Neural cell (in vitro differentiated cells): ENCODE data around the gene SNRNP40.

ENCODE experiments used
- CTCF ChIP-seq: fragments of 450-650 bp; IDR thresholded peaks from 2 replicates; pipeline ENCODE4 v1.5.1; 2014; ENCODE audit warnings: antibody characterized with exemption, mild to moderate bottlenecking, moderate library complexity; ENCODE audit not compliant: poor library complexity, severe bottlenecking
- EP300 ChIP-seq: fragments of 450-650 bp; conservative IDR thresholded peaks from 2 replicates; pipeline ENCODE4 v1.6.1; 2014; ENCODE audit warnings: antibody characterized with exemption, mild to moderate bottlenecking, moderate library complexity; ENCODE audit not compliant: poor library complexity, severe bottlenecking
- EZH2 ChIP-seq: fragments of 200-600, 300-800 bp; shearing (Covaris generic), sonication (generic); IDR thresholded peaks from 2 replicates; pipeline ENCODE4 v1.6.1; 2014; ENCODE audit warnings: antibody characterized with exemption, low read length, borderline replicate concordance, mild to moderate bottlenecking; ENCODE audit not compliant: insufficient read depth, poor library complexity, severe bottlenecking
- POLR2AphosphoS5 ChIP-seq: IDR thresholded peaks from 2 replicates; pipeline ENCODE4 v1.6.1; 2012
- RAD21 ChIP-seq: fragments of 450-650 bp; conservative IDR thresholded peaks from 2 replicates; pipeline ENCODE4 v1.6.1; 2014; ENCODE audit warnings: antibody characterized with exemption, mild to moderate bottlenecking, moderate library complexity
- SMC3 ChIP-seq: fragments of 450-650 bp; conservative IDR thresholded peaks from 2 replicates; pipeline ENCODE4 v1.6.1; 2014; ENCODE audit warnings: antibody characterized with exemption, mild to moderate bottlenecking, moderate library complexity; ENCODE audit not compliant: poor library complexity
- TAF1 ChIP-seq: IDR thresholded peaks from 2 replicates; pipeline ENCODE4 v1.6.1; 2012; ENCODE audit warnings: low read depth
- TF ChIP-seq, protein P1 (sequence below): IDR thresholded peaks from 2 replicates; pipeline ENCODE4 v1.6.1; 2012; ENCODE audit warnings: borderline replicate concordance

DNA sequence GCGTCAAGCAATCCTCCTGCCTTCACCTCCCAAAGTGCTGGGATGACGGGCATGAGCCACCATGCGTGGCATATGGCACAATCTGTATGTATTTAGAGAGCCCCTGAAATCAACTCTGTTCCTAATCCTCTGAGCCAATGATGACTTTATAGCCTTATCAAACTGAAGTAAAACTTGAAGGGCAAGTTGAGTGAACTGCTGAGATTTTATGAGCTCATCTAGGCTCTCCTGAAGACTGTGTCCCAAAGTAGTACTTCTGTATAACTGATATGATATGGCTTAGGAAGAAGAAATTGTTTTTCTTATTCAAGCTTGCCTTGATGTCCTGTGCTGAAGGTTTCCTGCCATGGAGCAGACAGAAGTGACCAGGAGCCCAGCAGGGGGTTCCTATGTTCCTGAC lies 33.2 kb downstream of the SNRNP40 start:
- TF ChIP-seq CTCF = no peak
- no peak for TF ChIP-seq EZH2
- no peak for TF ChIP-seq POLR2AphosphoS5
- TF ChIP-seq, protein P1, sequence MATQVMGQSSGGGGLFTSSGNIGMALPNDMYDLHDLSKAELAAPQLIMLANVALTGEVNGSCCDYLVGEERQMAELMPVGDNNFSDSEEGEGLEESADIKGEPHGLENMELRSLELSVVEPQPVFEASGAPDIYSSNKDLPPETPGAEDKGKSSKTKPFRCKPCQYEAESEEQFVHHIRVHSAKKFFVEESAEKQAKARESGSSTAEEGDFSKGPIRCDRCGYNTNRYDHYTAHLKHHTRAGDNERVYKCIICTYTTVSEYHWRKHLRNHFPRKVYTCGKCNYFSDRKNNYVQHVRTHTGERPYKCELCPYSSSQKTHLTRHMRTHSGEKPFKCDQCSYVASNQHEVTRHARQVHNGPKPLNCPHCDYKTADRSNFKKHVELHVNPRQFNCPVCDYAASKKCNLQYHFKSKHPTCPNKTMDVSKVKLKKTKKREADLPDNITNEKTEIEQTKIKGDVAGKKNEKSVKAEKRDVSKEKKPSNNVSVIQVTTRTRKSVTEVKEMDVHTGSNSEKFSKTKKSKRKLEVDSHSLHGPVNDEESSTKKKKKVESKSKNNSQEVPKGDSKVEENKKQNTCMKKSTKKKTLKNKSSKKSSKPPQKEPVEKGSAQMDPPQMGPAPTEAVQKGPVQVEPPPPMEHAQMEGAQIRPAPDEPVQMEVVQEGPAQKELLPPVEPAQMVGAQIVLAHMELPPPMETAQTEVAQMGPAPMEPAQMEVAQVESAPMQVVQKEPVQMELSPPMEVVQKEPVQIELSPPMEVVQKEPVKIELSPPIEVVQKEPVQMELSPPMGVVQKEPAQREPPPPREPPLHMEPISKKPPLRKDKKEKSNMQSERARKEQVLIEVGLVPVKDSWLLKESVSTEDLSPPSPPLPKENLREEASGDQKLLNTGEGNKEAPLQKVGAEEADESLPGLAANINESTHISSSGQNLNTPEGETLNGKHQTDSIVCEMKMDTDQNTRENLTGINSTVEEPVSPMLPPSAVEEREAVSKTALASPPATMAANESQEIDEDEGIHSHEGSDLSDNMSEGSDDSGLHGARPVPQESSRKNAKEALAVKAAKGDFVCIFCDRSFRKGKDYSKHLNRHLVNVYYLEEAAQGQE = no peak
- no peak for TF ChIP-seq SMC3
- TF ChIP-seq EP300 = no peak
- TF ChIP-seq RAD21 = no peak
- TF ChIP-seq TAF1 = no peak
